HG03196 (cell line): ENCODE data around the gene AFAP1.

Experiments
- ATAC-seq: cut with Tn5 transposase; IDR thresholded peaks from one replicate; pipeline ENCODE4 v1.9.1; 2021; ENCODE audit not compliant: unreplicated experiment

Gene AFAP1

GRCh38 chr4:7939377-7940108 lies at the start of gene AFAP1:
Gene AFAP1, minus strand, starts transcription at chr4:7939861. Its CDS starts 67,783 bp downstream, at chr4:7872078.
- ATAC-seq: peak; percentile 86

DNA sequence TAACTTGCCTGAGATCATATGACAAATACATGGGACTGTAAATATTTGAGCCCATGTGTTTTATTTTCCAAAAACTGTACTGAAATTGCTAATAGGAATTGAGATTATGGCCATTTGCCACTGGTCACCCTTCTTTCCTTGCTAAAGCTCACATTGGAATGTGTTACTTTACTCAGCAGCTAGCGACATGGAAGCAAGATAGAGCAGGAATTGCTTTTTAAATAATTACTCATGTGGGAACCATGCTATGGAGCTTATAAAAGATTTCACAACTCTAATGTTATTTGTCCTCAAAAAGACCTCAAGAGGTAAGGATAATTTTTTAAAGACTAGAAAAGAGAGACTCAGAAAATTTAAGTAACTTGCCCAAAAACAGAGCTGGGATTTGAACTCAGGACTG lies 48.8 kb upstream of the AFAP1 start:
- ATAC-seq: no peak

- no peak for ATAC-seq
Measured at GRCh38 chr4:7987148-7987989, 47.7 kb upstream of the AFAP1 start.

DNA sequence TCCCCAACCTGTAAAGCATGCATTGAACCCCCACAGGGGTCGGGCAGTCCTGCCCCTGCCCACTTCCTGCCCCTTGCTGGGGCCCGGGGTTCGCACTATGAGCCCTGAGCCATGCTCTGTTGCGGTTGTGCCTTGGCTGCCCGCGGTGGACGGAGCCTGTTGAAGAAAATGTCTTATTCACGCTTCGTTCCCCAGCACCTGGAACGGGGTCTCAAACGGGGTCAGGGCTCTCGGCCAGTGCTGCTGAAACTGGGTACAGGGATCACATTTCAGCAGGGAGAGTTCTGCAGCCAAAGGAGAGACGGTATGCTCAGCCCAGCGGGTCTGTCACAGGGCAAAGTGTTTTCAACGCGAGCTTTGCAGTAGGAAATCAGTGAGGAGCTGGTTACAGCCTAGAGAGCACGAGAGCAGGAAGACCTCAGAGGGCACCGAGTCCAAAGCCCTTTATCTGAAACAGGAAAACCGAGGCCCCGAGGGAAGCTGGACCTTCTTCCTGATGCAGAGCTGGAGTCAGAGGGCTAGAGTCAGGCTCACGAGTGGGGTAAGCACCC lies 46.3 kb upstream of the AFAP1 start:
- no peak for ATAC-seq

DNA sequence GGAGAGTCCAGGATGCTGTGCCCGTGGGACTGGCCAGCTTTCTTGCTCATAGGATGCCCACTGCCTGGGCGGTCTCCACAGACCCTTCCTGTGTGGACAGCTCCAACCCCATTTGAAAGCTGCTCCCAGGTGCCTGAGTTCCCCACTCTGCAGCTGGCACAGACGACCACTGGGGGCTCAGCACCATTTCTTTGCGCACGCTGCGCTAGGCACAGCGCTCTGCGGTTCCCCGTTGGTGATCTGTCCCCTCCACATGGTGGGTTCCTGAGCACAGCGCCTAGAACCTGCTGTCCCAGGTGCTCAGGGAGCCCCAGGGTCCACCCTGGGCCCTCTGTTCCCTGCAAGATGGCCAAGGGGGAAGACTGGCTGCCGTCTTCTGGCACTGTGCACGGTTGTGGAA lies 45.4 kb upstream of the AFAP1 start:
- ATAC-seq: no peak

- no peak for ATAC-seq
Measured at GRCh38 chr4:7984286-7984925, 44.7 kb upstream of the AFAP1 start.

GRCh38 chr4:7983296-7983695 lies 43.6 kb upstream of the AFAP1 start:
- no peak for ATAC-seq

GRCh38 chr4:7981738-7982394 lies 42.2 kb upstream of the AFAP1 start:
- no peak for ATAC-seq

GRCh38 chr4:7980036-7980435 lies 40.4 kb upstream of the AFAP1 start:
- ATAC-seq: no peak

DNA sequence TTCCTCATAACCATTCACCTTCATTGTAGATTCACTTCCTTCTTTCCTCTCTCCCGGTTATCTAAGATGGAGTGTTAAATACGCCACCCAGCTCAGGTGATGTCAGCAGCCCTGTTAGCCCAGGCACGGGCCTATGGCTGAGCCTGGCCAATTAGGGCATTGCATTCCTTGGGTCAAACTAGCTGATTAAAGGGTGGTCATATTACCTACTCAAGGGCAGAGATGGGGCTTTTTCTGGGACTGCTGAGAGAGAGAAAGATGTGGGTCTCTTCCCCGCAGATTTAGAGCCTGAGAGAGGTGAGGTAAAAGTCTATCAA lies 39.9 kb upstream of the AFAP1 start:
- no peak for ATAC-seq

GRCh38 chr4:7978907-7979651 lies 39.4 kb upstream of the AFAP1 start:
- ATAC-seq: no peak

DNA sequence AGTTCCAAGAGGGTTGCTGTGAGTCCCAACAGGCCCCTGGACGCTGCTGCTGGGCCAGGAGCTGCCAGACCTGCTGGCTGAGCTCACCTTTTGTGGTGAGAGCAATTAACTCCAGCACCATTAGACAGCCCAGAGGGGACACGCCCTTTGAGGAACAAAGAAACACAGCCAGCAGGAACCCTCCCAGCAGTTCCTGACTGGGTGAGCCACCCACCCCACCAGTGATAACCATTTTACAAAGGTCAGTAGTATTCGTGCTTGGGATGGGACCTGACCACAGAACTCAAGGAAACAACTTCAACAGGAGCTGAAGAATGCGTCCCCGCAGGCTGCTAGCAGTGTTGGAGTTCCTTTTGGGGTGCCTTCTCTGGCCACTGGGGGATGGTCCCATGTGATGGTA lies 38.8 kb upstream of the AFAP1 start:
- ATAC-seq: no peak

GRCh38 chr4:7976634-7977033 lies 37.0 kb upstream of the AFAP1 start:
- ATAC-seq: no peak

- no peak for ATAC-seq
Measured at GRCh38 chr4:7976025-7976424, 36.4 kb upstream of the AFAP1 start.

DNA sequence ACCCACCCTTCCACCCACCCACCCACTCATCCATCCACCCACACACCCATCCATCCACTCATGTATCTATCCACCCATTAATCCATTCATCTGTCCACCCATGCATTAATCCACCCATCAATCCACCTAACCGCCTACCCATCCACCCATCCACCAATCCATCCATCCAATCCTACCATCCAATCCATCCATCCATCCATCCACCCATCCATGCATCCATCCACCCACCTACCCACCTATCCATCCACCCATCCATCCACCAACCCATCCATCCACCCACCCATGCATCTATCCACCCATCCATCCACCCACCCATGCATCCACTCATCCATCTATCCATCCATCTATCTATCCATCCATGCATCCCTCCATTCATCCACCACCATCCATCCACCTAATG lies 34.8 kb upstream of the AFAP1 start:
- no peak for ATAC-seq

DNA sequence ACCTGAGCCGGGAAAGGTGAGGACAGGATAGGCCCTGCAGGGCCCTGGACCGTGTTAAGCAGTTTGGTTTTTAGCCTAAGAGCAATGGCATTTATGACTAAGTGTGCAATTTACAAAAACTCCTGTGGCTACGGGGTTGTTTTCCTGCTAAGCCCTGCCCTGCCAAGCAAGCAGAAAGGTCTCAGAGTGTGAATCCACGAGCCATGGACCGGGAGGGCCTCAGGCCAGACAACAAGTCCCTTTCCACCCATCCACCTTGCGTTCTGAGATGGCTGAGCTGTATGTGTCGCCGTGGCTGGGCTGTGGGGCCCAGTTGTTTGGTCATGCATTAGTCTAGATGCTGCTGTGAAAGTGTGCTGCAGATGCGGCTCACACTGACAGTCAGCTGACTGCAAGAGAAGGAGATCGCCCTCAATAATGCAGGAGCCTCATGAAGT lies 33.9 kb upstream of the AFAP1 start:
- no peak for ATAC-seq

GRCh38 chr4:7971881-7972500 lies 32.3 kb upstream of the AFAP1 start:
- ATAC-seq: no peak

- ATAC-seq: no peak
Measured at GRCh38 chr4:7971159-7971631, 31.5 kb upstream of the AFAP1 start.

- ATAC-seq: peak; percentile 1
Measured at GRCh38 chr4:7970361-7970946, 30.8 kb upstream of the AFAP1 start.
